Measurements from ENCODE around the gene EPHA3. TPM values are rescaled to one million over a fixed set of nuclear protein-coding genes. Genes with fewer than 3 reads are reported as not detected.

EPHA3 gene
- total and polyA plus RNA-seq, 2 donors (not counting 1 experiment from before 2014, with no cell fraction given) = 0.01 TPM; not detected in 1

- ATAC-seq (ENCODE audit: low read depth) (no peak), DNase-seq (no peak)
- POLR2A ChIA-PET = no interaction called here
- CTCF ChIA-PET = no interaction called here
- H3K4me2 ChIP-seq (replicated peaks; ENCODE audit: low read depth, low read length, poor library complexity, severe bottlenecking) = no peak overlapping the region
- intact Hi-C loops (cut with micrococcal nuclease) = no loop called here
- no peaks in the 10 kb centered on the region for H3K4me1 ChIP-seq (ENCODE audit: control insufficient read depth in 2 of 2, insufficient read depth in 2 of 2, low read length in 2 of 2)
- no peaks in the 10 kb centered on the region for H3K79me2 ChIP-seq (ENCODE audit: control insufficient read depth, insufficient read depth, low read length)
- no peak overlapping the region for H3K4me3 ChIP-seq (ENCODE audit: control extremely low read depth in 1 of 5, extremely low read depth in 1 of 5, insufficient read depth in 1 of 5, low read depth in 2 of 5, low read length in 4 of 5)
- H2AFZ ChIP-seq (ENCODE audit: insufficient read depth, low read depth, low read length, poor library complexity, severe bottlenecking) = no peak overlapping the region
- H3K36me3 ChIP-seq (replicated peaks in 1 of 2; ENCODE audit: control extremely low read depth in 1 of 2, control insufficient read depth in 1 of 2, extremely low read depth in 1 of 2, insufficient read depth in 2 of 2, low read length in 1 of 2) = no peaks in the 10 kb centered on the region
- H3K4me1 Mint-ChIP-seq = no peaks in the 10 kb centered on the region
- WGBS (ENCODE audit: insufficient coverage) = 87% methylated on average over 3 of the region's 5 CpGs
- peaks cover 2% of the 10 kb centered on the region for H3K9me3 Mint-ChIP-seq (ENCODE audit: insufficient read depth)
- H4K20me1 ChIP-seq (ENCODE audit: control insufficient read depth, insufficient read depth, low read length, poor library complexity, severe bottlenecking) = no peaks in the 10 kb centered on the region
- H3K27ac Mint-ChIP-seq = no peak overlapping the region
- H3K27me3 ChIP-seq (replicated peaks in 1 of 4; ENCODE audit: control extremely low read depth in 1 of 4, control insufficient read depth in 3 of 4, insufficient read depth in 4 of 4, low read length in 3 of 4) = no peaks in the 10 kb centered on the region
- TF ChIP-seq CTCF (IDR thresholded peaks at IDR 0.05) = no peak
- no peak for TF ChIP-seq EZH2 (IDR thresholded peaks at IDR 0.05; ENCODE audit: borderline replicate concordance, insufficient read depth, low read depth, low read length, poor library complexity, severe bottlenecking)
- no peak overlapping the region for H3K27ac ChIP-seq (ENCODE audit: low read length in 2 of 2)
- H3K4me3 Mint-ChIP-seq = no peak overlapping the region
- H3K9ac ChIP-seq (ENCODE audit: low read length) = no peak overlapping the region
- H3K27me3 Mint-ChIP-seq = no peaks in the 10 kb centered on the region
- H3K9me3 ChIP-seq (ENCODE audit: control extremely low read depth in 1 of 3, control insufficient read depth in 2 of 3, insufficient read depth in 1 of 3, low read length in 2 of 3) = peaks cover 0 to 1% (median 0%) of the 10 kb centered on the region in 3 donors
Measured at GRCh38 chr3:89227218-89227617, 119.8 kb downstream of the EPHA3 start.

- CTCF ChIA-PET = no interaction called here
- DNase-seq (no peak), ATAC-seq (ENCODE audit: low read depth) (no peak)
- Histone ChIP-seq H3K4me3 (ENCODE audit: control extremely low read depth in 1 of 5, extremely low read depth in 1 of 5, insufficient read depth in 1 of 5, low read depth in 2 of 5, low read length in 4 of 5) (no peak overlapping the region), H3K4me2 (replicated peaks; ENCODE audit: low read depth, low read length, poor library complexity, severe bottlenecking) (no peak overlapping the region), H3K36me3 (replicated peaks in 1 of 2; ENCODE audit: control extremely low read depth in 1 of 2, control insufficient read depth in 1 of 2, extremely low read depth in 1 of 2, insufficient read depth in 2 of 2, low read length in 1 of 2) (no peaks in the 10 kb centered on the region), H3K79me2 (ENCODE audit: control insufficient read depth, insufficient read depth, low read length) (no peaks in the 10 kb centered on the region), H3K9me3 (ENCODE audit: control extremely low read depth in 1 of 3, control insufficient read depth in 2 of 3, insufficient read depth in 1 of 3, low read length in 2 of 3) (peaks cover 0 to 1% (median 0%) of the 10 kb centered on the region in 3 donors), H3K4me1 (ENCODE audit: control insufficient read depth in 2 of 2, insufficient read depth in 2 of 2, low read length in 2 of 2) (no peaks in the 10 kb centered on the region), H3K27ac (ENCODE audit: low read length in 2 of 2) (no peak overlapping the region), H3K9ac (ENCODE audit: low read length) (no peak overlapping the region), H3K27me3 (replicated peaks in 1 of 4; ENCODE audit: control extremely low read depth in 1 of 4, control insufficient read depth in 3 of 4, insufficient read depth in 4 of 4, low read length in 3 of 4) (no peaks in the 10 kb centered on the region), H2AFZ (ENCODE audit: insufficient read depth, low read depth, low read length, poor library complexity, severe bottlenecking) (no peak overlapping the region), H4K20me1 (ENCODE audit: control insufficient read depth, insufficient read depth, low read length, poor library complexity, severe bottlenecking) (no peaks in the 10 kb centered on the region)
- no peaks in the 10 kb centered on the region for H3K4me1 Mint-ChIP-seq
- TF ChIP-seq CTCF (IDR thresholded peaks at IDR 0.05) (no peak), EZH2 (IDR thresholded peaks at IDR 0.05; ENCODE audit: borderline replicate concordance, insufficient read depth, low read depth, low read length, poor library complexity, severe bottlenecking) (no peak)
- intact Hi-C loops (cut with micrococcal nuclease) = no loop called here
- no peak overlapping the region for H3K27ac Mint-ChIP-seq
- H3K9me3 Mint-ChIP-seq (ENCODE audit: insufficient read depth) = peaks cover 3% of the 10 kb centered on the region
- H3K27me3 Mint-ChIP-seq = no peaks in the 10 kb centered on the region
- no peak overlapping the region for H3K4me3 Mint-ChIP-seq
- WGBS (ENCODE audit: insufficient coverage) = no CpG with 5 or more reads among the region's 2 CpGs
- POLR2A ChIA-PET = no interaction called here
Measured at GRCh38 chr3:89227634-89228033, 120.2 kb downstream of the EPHA3 start.

All from B cell (primary cell).